ENCODE results near the gene OPCML. TPM values are rescaled to one million over a fixed set of nuclear protein-coding genes. Genes with fewer than 3 reads are reported as not detected.

The OPCML gene
- total RNA-seq, 4 donors from 2014 or later, result 0.06 to 0.83 (median 0.24) TPM

DNA sequence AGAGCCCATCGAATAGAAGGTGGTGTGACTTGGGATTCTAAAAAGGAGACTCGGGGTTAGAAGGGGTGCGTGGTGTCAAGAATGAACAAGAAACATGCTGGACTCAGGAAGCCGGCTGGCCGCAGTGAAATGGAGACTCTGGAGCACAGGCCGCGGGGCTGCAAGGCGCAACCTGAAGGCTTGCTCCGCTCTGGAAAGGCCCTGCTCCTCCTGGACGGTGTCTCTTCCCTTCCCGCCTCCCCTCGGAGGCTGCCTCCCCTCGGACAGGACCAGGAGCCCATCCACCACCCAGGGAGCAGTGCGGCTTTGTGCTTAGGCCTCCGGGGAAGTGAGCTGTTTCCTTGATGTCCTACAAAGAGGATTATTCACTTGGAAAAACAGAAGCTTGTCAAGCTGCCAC is 170.1 kb downstream of the OPCML start:
- intact Hi-C loops (cut with DNase I), result no loop called here
- TF ChIP-seq POLR2A (IDR thresholded peaks at IDR 0.05; ENCODE audit: low read depth) (no peak), EP300 (IDR thresholded peaks at IDR 0.05) (no peak), POLR2AphosphoS5 (IDR thresholded peaks at IDR 0.05) (no peak)
- TF ChIP-seq, protein P1, sequence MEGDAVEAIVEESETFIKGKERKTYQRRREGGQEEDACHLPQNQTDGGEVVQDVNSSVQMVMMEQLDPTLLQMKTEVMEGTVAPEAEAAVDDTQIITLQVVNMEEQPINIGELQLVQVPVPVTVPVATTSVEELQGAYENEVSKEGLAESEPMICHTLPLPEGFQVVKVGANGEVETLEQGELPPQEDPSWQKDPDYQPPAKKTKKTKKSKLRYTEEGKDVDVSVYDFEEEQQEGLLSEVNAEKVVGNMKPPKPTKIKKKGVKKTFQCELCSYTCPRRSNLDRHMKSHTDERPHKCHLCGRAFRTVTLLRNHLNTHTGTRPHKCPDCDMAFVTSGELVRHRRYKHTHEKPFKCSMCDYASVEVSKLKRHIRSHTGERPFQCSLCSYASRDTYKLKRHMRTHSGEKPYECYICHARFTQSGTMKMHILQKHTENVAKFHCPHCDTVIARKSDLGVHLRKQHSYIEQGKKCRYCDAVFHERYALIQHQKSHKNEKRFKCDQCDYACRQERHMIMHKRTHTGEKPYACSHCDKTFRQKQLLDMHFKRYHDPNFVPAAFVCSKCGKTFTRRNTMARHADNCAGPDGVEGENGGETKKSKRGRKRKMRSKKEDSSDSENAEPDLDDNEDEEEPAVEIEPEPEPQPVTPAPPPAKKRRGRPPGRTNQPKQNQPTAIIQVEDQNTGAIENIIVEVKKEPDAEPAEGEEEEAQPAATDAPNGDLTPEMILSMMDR (IDR thresholded peaks at IDR 0.05), result no peak
- 81% methylated on average over 15 of the region's 15 CpGs for WGBS

DNA sequence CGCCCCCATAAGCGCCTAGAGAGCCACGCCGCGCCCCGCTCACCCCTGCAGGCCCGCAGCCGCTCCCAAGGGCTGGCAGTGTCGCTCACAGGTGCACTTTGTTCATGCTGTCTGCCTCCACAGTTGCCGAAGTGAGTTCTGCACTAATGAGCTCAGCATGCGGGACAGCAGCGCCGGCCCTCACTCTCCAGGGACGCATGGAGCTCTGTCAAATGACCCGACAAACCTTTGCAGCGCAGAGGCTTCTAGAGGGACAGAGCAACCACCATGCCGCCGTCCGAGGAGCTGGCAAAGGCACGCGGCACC is 170.7 kb downstream of the OPCML start:
- Histone ChIP-seq H3K27me3 (peaks cover 0 to 24% (median 0%) of the 10 kb centered on the region in 4 donors), H3K9me3 (no peaks in the 10 kb centered on the region), H3K4me3 (no peak overlapping the region), H3K27ac (replicated peaks in 1 of 4) (no peak overlapping the region), H3K4me1 (no peaks in the 10 kb centered on the region), H3K36me3 (no peaks in the 10 kb centered on the region)
- 89% methylated on average over 16 of the region's 21 CpGs for WGBS
- intact Hi-C loops (cut with DNase I), result no loop called here
- TF ChIP-seq POLR2A (IDR thresholded peaks at IDR 0.05; ENCODE audit: low read depth), result no peak
- no peak for TF ChIP-seq POLR2AphosphoS5 (IDR thresholded peaks at IDR 0.05)
- peak; percentile 47 for DNase-seq (ENCODE audit: extremely low spot score)

More for the DNA sequence above, 170.1 kb downstream of the OPCML start:
- peaks cover 0 to 28% (median 0%) of the 10 kb centered on the region in 4 donors for H3K27me3 ChIP-seq
- H3K4me3 ChIP-seq, result no peak overlapping the region
- no peak overlapping the region for H3K27ac ChIP-seq (replicated peaks in 1 of 4)
- H3K4me1 ChIP-seq, result no peaks in the 10 kb centered on the region
- DNase-seq (ENCODE audit: extremely low spot score), result peak; percentile 80
- no peaks in the 10 kb centered on the region for H3K36me3 ChIP-seq
- H3K9me3 ChIP-seq, result no peaks in the 10 kb centered on the region

DNA sequence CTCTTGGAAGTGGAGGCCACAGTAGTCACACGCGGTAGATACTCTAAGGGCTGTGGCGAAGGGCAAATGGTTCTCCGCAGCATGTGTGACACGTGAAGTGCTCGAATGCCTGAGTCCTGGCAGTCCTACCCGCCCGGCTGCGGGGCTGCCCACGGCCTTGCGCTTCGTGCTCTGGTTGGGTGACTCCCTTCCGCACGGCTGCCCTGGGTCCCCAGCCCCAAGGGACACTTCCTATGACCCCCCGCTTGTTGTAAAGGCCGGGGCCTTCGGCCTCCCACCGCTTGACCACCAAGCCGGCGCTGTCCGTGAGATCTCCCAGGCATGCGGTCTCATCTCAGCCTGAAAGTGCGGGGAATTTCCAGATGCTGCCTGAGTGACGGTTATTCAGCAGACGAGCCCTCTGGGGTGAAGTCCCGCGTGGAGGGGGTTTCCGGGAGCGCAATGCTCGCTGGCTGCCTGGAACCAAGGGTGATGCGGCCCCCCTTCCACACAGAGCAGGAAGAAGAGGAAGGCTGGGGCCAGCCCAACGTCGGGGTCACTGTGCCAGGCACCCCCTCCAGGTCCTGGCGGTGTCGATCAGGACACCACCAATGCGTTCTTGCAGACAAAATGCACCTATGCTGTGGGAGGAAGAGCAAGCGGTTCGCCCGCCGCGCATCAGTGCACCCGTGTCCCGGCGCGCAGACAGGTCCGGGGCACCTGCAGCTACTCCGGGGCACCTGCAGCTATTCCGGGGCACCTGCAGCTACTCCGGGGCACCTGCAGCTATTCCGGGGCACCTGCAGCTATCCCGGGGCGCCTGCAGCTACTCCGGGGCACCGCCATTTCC is 171.2 kb downstream of the OPCML start:
- no peaks in the 10 kb centered on the region for H3K36me3 ChIP-seq
- 89% methylated on average over 28 of the region's 54 CpGs for WGBS
- no peaks in the 10 kb centered on the region for H3K9me3 ChIP-seq
- DNase-seq (ENCODE audit: extremely low spot score), result peak; percentile 86
- intact Hi-C loops (cut with DNase I), result no loop called here
- no peaks in the 10 kb centered on the region for H3K4me1 ChIP-seq
- no peak overlapping the region for H3K27ac ChIP-seq (replicated peaks in 1 of 4)
- no peak overlapping the region for H3K4me3 ChIP-seq
- H3K27me3 ChIP-seq, result peaks cover 0 to 23% (median 0%) of the 10 kb centered on the region in 4 donors
- TF ChIP-seq, protein P1 (IDR thresholded peaks at IDR 0.05), result no peak
- no peak for TF ChIP-seq POLR2A (IDR thresholded peaks at IDR 0.05; ENCODE audit: low read depth)
- no peak for TF ChIP-seq EP300 (IDR thresholded peaks at IDR 0.05)
- TF ChIP-seq POLR2AphosphoS5 (IDR thresholded peaks at IDR 0.05), result no peak

GRCh38 chr11:133355095-133355494 is 177.2 kb downstream of the OPCML start:
- Histone ChIP-seq H3K36me3 (no peaks in the 10 kb centered on the region), H3K27ac (replicated peaks in 1 of 4) (no peak overlapping the region), H3K27me3 (peaks cover 0 to 5% (median 0%) of the 10 kb centered on the region in 4 donors), H3K9me3 (no peaks in the 10 kb centered on the region), H3K4me3 (no peak overlapping the region), H3K4me1 (no peaks in the 10 kb centered on the region)
- intact Hi-C loops (cut with DNase I), result no loop called here
- no peak for DNase-seq (ENCODE audit: extremely low spot score)
- no peak for TF ChIP-seq POLR2A (IDR thresholded peaks at IDR 0.05; ENCODE audit: low read depth)
- TF ChIP-seq, protein P1 (IDR thresholded peaks at IDR 0.05), result no peak
- TF ChIP-seq POLR2AphosphoS5 (IDR thresholded peaks at IDR 0.05), result no peak
- TF ChIP-seq EP300 (IDR thresholded peaks at IDR 0.05), result no peak
- 58% methylated on average over 2 of the region's 2 CpGs for WGBS

GRCh38 chr11:133354069-133354468 is 178.2 kb downstream of the OPCML start:
- peaks cover 0 to 5% (median 0%) of the 10 kb centered on the region in 4 donors for H3K27me3 ChIP-seq
- WGBS, result 83% methylated on average over 4 of the region's 4 CpGs
- H3K4me3 ChIP-seq, result no peak overlapping the region
- TF ChIP-seq EP300 (IDR thresholded peaks at IDR 0.05), result no peak
- no peak for TF ChIP-seq POLR2A (IDR thresholded peaks at IDR 0.05; ENCODE audit: low read depth)
- TF ChIP-seq, protein P1 (IDR thresholded peaks at IDR 0.05), result no peak
- no peak for TF ChIP-seq POLR2AphosphoS5 (IDR thresholded peaks at IDR 0.05)
- no peaks in the 10 kb centered on the region for H3K9me3 ChIP-seq
- intact Hi-C loops (cut with DNase I), result no loop called here
- no peaks in the 10 kb centered on the region for H3K4me1 ChIP-seq
- H3K27ac ChIP-seq (replicated peaks in 1 of 4), result no peak overlapping the region
- no peaks in the 10 kb centered on the region for H3K36me3 ChIP-seq
- peak; percentile 66 for DNase-seq (ENCODE audit: extremely low spot score)

Data from esophagus muscularis mucosa (tissue), 4 donors.